DMS114 treated with DMSO at 0.1 percent for 48 hours (cell line): ENCODE measurements around the gene TMEM92.

Experiments
- DNase-seq: peaks from one replicate; lab custom pipeline; 2025; ENCODE audit not compliant: unreplicated experiment; lab: John Stamatoyannopoulos, UW

The TMEM92 gene

GRCh38 chr17:50322271-50322670, 48.0 kb downstream of the TMEM92 start:
- no peak for DNase-seq

- no peak for DNase-seq
These were observed 48.8 kb downstream of the TMEM92 start for GRCh38 chr17:50323060-50323459.

- no peak for DNase-seq
These were observed 51.6 kb downstream of the TMEM92 start for GRCh38 chr17:50325906-50326305.

- no peak for DNase-seq
These were observed 52.6 kb downstream of the TMEM92 start for GRCh38 chr17:50326831-50327364.

- DNase-seq: no peak
These were observed 54.4 kb downstream of the TMEM92 start for GRCh38 chr17:50328363-50329325.

GRCh38 chr17:50329716-50330115, 55.5 kb downstream of the TMEM92 start:
- DNase-seq: no peak

- DNase-seq: no peak
These were observed 56.0 kb downstream of the TMEM92 start for GRCh38 chr17:50330151-50330775.
